NAMALWA (cell line): ENCODE results near the gene CD36.

ENCODE experiments used
- DNase-seq: peaks from one replicate; pipeline ENCODE4 v3.0.0-alpha.2; 2015; ENCODE audit warnings: low spot score

Gene CD36

GRCh38 chr7:80629023-80629422 is 9.4 kb upstream of the CD36 start:
- DNase-seq = no peak

- DNase-seq = no peak
These were observed 7.6 kb upstream of the CD36 start for GRCh38 chr7:80630608-80631405.

- no peak for DNase-seq
These were observed 7.0 kb upstream of the CD36 start for GRCh38 chr7:80631421-80631820.

- no peak for DNase-seq
These were observed 6.3 kb upstream of the CD36 start for GRCh38 chr7:80632139-80632538.

GRCh38 chr7:80632819-80633218 is 5.6 kb upstream of the CD36 start:
- DNase-seq = no peak

- no peak for DNase-seq
These were observed 3.9 kb upstream of the CD36 start for GRCh38 chr7:80634505-80634904.

GRCh38 chr7:80635533-80635932 is 2.9 kb upstream of the CD36 start:
- DNase-seq = no peak

- DNase-seq = no peak
These were observed 2.4 kb upstream of the CD36 start for GRCh38 chr7:80635998-80636397.

GRCh38 chr7:80636709-80637108 is 1.7 kb upstream of the CD36 start:
- DNase-seq = no peak

- DNase-seq = no peak
These were observed 988 bp upstream of the CD36 start for GRCh38 chr7:80637454-80637853.

GRCh38 chr7:80639011-80639410 is 569 bp downstream of the CD36 start:
- DNase-seq = no peak

- no peak for DNase-seq
These were observed 2.4 kb downstream of the CD36 start for GRCh38 chr7:80640846-80641245.

- no peak for DNase-seq
These were observed 3.1 kb downstream of the CD36 start for GRCh38 chr7:80641548-80641947.

GRCh38 chr7:80642871-80643270 is 4.4 kb downstream of the CD36 start:
- DNase-seq = no peak

- no peak for DNase-seq
These were observed 5.0 kb downstream of the CD36 start for GRCh38 chr7:80643336-80643915.

- no peak for DNase-seq
These were observed 5.6 kb downstream of the CD36 start for GRCh38 chr7:80644054-80644453.

- no peak for DNase-seq
These were observed 7.8 kb downstream of the CD36 start for GRCh38 chr7:80646083-80646865.

GRCh38 chr7:80647436-80647835 is 9.0 kb downstream of the CD36 start:
- no peak for DNase-seq

- no peak for DNase-seq
These were observed 9.7 kb downstream of the CD36 start for GRCh38 chr7:80648031-80648600.

- no peak for DNase-seq
These were observed 10.6 kb downstream of the CD36 start for GRCh38 chr7:80649011-80649410.

GRCh38 chr7:80650030-80650429 is 11.6 kb downstream of the CD36 start:
- no peak for DNase-seq

GRCh38 chr7:80651471-80651870 is 13.0 kb downstream of the CD36 start:
- no peak for DNase-seq

GRCh38 chr7:80653244-80653643 is 14.8 kb downstream of the CD36 start:
- DNase-seq = no peak
